HG03469 (cell line): Measurements from ENCODE around the gene PTPN14.

ENCODE experiments used
- ATAC-seq: cut with Tn5 transposase; IDR thresholded peaks from one replicate; pipeline ENCODE4 v1.9.1; 2021; ENCODE audit warnings: mild to moderate bottlenecking, moderate library complexity, moderate number of reproducible peaks; ENCODE audit not compliant: unreplicated experiment

The PTPN14 gene

DNA sequence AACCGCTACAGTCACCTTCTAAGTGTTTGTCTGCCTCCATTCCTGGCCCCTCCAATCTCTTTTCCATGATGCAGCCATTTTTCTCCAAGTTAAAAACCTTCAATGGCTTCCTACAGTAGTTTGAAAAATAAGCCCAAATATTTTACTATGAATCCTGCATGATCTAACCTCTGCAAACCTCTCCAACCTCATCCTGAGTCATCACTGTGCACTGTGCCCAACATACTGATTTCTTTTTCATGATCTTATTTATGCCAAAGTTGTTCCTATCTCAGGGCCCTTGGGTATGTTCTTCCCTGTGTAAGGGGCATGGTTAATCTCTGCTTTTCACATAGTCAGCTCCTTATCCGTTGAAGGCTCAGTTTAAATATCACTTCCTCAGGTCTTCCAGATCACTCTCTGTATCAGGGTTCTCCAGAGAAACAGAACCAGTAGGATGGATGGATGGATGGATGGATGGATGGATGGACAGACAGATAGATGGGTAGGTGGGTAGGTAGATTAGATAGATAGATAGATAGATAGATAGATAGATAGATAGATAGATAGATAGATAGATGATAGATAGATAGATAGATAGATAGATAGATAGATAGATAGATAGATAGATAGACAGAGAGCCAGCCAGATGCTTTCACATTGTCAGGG lies 18.1 kb upstream of the PTPN14 start:
- no peak for ATAC-seq

DNA sequence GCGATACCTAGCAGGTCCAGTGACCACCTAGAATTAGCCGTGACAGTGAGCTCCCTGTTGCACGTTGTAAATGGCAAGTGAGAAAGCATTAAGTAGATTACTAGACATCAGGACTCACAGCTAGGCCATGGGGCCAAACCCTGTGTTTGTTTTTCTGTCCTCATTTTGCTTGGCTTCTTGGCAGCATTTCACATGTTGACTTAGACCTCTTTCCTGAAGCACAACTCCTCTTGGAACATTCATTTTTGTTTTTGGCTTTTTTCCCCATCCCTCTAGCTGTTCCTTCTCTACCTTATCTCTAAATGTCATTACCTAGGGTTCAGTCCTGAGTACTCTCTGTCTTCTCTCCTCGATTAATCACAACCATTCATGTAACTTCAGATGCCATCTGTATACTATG lies 16.9 kb upstream of the PTPN14 start:
- no peak for ATAC-seq

DNA sequence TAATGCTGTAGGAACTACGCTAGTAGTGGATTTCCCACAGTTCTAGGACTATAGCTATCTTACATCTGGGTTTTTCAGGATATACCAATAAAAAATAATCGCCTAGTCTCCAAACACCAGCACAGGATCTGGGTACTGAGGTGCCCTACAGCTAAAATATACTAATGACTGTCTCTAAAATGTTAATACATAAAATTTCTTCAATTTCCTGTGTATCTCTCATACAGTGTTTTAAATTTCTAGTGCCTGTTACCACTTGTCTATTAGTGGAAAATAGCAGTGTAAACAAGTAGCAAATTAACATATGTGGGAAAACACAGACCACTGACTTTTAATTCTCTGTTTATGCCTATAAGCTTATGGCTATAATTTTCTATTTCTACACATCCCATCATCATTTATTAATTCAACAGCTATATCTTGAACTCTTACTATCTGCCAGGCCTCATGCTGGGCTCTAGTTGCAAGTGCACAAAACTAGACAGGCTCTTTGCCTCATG lies 16.1 kb upstream of the PTPN14 start:
- no peak for ATAC-seq

DNA sequence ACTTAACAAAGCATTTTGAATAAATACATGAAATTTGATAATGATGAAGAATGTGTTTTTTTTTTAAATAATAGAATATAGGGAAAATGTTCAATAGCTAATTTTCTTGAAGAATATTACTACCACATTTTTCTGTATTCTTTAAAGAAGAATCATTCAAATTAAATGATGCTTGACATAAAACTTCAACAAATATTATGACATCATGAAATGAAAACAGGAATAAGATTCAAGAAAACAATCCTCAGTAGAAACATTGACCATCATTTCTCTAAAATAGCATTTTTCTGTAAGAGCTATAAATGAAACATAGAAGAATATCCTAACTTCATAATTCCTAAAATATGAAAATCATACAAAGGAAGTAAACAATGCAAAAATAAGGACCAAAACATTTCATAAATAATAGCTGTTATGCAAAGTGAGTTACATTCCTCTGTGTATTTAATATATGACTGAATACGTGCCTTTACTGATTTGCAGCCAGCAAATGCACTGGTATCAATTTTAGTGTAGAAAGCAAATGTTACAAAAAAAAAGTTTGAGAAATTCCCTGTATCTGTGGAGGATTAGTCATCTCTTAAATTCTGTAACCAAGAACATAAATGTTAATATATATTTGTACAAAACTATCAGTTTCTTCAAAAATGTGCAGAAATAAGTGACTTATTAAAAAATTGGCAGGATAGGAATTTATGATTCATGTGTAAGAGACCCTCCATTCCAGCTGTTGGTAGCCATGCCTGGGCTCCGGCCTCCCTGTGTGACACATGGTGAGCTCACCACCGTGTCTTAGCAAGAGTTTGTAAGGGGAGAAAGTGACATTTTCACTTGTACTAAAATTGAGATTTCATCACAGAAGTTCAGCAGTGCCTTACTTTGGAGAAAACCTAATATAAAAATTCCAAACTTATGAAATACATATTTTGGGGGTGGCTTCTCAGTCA lies 15.0 kb upstream of the PTPN14 start:
- ATAC-seq, result no peak

DNA sequence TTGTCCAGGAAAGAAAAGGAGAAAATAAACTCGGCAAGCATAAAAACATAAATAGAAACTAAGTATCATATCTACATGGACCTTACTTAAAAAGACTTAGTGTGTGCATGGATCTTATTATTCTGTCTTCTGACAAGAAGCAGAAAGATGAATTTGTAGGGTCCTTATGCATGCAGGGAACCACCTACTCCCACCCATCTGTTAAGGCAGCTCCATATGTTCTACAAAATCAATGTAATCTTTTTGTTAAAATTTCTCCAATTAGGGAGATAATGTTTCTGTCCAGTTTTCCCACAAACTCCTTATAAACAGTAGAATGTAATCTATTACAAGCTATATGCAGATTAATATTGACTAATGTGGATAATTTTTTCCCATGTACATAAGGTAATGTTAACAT lies 13.9 kb upstream of the PTPN14 start:
- no peak for ATAC-seq

DNA sequence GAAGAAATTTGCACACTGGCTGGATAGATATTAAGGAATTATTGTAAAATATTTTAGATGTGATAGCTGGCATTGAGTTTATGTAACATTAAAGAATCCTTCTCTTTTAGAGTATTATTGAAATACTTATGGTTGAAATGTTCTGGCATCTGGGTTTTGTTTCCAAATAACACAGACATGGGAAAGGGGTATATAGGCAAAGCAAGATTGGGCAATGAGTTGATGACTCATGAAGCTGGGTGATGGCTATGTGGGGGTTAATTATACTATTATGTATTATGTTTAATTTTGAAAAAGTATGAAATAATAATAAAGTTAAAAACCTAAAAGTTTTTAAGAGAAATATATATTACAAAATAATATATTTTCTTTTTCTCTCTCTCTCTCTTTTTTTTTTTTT lies 12.5 kb upstream of the PTPN14 start:
- no peak for ATAC-seq

DNA sequence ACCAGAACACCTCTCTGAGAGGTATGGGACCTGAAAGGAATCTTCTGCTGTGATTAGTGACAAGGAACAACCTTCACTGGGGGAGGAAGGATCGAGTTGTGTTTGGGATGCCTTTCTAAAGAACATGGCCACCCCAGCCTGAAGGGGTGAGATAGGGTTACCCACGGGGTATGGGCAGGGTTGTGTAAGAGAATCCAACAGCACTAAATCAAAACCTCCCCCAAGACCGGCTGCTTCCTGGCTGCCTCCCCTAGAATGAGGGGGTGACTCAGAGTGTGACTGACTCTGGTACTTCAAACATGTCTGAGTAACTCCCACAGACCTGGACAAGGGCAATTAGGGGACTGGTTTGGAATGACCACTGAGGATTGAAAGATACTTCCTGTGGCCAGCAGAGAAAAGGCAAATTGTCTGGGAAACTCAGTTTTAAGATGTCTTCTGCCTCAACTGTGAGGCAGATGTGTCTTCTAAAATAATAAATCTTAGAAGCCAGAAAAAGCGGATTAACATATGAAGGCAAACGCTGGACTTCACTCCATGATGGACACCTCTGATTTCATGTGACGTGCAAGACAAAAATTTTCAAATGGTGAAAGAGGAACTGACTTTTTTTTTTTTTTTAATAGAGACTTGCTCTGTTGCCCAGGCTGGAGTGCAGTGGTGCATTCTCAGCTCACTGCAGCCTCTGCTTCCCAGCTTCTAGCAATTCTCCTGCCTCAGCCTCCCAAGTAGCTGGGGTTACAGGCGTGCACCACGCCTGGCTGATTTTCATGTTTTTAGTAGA lies 6.7 kb upstream of the PTPN14 start:
- ATAC-seq, result peak; percentile 51

DNA sequence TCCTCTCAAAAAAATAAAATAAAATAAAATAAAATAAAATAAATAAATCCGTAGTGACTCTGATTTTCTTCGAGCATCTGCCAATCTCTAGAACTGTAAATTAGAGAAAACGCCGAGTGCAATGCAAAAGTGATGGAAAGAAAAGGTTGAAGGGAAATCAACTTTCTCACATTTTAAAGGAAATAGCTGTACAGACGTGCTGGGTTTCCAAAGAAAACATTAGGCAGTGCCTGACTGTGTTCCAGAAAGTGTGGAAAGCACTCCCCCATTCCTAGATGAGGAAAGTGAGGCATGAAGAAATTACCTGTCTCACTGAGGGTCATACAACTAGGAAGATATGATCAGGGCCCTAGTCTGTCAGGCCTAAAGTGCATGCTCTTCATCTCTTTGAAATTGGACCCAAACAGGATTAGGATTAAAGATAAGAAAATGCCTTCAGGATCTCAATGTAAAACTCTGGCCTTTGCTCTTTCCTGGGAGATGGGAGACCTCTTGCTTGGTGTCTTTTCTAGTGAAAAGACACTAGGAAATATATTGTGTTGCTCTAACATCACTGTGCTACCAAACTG lies 1.8 kb upstream of the PTPN14 start:
- ATAC-seq, result no peak

DNA sequence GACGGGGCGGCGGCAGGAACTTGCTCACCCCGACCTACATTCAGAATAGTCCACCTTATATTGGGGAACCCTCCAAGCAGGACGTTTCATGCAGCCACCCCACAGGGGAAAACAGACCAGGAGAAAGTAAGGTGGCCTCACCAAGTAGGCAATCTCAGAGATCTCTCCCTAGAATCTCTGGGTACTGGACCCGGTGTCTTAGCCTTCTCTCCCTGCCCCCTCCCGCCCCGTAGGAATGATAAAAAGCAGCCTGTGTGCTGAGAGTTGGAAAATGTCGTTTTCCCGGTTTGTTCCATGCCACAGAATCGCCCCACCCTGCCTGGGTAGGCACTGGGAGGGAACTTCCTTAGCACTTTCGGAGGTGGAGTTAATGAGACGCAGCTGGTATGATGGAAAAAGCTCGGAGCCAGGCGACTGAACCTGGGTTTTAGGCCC lies 789 bp upstream of the PTPN14 start:
- no peak for ATAC-seq

DNA sequence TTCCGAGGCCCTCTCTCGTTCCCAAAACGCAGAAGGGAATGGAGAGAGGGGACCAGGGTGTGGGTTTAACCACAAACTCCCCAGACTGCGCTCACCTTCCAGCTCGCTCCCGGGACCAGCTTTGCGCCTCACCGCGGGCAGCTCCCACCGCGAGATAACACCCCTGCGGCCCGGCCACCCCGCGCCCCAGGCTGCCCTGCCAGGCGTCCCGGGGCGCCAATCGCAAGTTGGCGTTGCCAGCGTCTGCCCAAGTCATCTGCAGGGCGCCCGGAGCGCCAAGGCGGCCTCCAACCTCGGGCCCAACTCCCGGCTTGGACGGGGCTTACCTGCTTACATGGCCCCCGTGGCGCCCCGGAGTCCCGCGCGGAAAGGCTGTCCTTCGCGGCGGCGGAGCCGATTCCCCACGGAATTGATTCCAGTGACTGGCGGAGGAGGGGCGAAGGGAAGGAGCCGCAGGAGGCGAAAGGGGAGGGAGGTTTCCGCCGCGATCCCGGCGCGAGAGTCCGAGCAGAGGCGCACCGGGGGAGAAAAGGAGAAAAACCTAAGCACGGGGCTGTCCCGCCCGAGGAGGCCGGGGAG lies 456 bp downstream of the PTPN14 start:
- no peak for ATAC-seq

DNA sequence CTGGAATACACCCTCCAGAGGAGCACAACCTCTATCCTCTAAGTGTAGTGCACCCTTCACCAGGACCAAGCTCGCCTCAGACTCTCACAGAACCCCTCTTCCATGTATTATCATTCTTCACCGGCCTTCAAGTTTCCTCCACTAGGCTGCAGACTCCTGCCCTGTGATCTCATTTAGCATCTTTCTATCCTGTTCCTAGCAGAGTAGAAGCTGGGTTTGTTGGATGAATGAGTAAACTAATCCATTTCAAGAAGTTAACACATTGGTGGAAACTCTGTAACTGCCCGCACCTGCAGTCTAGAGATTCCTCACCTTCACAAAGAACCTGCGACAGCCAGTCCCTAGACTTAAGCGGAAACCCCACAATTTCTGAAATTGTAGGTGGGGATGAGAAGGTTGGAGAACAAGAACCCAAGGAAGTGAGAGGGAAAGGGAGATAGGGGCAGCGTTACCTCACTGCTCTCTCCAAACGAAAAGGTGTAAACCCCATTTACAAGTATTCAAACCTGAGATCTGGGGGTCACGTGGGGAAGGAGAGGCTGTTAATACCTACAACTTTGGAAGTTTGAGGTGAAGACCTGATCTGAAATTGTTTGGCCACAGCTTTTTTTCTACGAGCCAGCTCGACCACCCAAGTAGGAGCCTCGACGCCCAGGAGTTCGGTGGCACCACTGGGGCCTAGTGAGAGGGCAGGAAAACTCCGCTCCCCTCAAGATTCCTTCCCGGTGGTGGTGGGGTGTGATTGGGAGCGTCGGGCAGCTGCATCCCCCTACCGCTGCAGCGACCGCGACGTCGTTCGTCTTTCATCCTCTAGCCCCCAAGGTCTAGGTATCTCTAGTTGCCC lies 1.2 kb downstream of the PTPN14 start:
- no peak for ATAC-seq

DNA sequence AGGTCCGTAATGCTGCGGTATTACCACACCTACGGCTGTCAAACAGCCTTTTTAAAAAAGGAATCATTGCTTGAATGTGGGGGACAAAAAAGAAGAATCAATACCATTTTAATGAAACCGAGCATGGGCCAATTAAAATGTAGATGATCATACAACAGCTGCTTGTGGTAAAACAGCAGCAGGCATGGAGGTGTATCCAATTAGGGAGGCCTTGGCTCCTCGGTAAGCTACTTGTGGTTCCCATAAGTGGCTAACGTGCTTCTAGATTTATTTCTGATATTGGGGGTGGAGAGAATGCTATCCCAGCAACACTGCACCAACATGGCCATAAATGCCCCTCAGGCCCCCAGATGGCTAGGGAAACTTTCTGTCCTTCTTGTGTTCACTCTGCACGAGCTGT lies 1.8 kb downstream of the PTPN14 start:
- no peak for ATAC-seq

DNA sequence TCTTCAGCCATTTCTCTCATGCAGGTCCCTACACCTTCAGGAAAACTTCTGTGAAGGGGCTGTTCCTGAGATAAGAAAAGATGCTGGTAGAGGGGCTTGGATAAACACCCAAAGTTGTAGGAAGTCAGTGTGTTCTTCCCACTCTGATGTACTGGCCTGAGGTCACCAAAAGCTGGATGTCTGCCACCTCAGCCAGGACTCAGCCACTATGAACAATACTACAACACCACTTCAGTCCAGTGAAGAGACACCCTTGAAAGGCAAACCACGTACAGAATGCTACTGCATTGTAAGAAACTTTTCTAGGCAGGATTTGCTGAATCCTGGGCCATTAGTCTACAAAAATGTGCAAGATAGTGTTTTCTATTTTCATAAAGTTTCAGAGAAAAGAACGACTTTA lies 2.4 kb downstream of the PTPN14 start:
- no peak for ATAC-seq

DNA sequence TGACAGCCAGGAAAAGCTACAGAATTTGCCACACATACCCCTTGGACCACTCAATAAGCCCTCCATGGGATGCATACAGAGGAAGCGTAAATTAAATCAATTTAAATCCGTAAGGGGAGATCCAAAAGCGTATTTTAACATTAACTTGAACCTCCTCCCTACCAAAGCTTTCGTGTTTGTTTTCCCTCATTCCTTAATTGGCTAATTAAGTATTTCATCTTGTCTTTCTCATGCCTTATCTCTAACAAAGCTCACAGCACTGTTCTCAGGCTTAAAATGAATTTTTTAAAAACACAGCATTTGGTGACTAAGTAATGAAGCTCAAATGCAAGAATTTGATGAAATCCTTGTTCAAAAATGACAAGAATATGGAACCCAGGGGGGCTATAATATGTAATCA lies 3.1 kb downstream of the PTPN14 start:
- no peak for ATAC-seq

DNA sequence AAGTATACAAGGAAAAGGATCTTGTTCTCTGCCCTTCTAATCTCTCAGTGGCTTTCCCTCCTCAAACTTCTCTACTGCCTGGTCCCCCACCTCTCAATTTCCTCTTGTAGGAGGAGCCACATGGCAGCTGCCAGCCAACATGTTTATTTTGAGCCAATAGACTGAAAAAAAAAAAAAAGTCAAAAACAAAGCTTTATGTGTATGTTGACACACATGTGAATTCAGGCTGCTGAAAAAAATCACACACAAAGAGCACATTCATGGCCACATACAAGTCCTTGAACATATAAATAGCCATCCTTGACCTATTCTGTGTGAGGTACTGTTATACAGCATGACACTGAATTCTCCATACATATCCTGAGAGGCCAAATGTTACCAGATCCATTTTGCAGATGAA lies 3.7 kb downstream of the PTPN14 start:
- ATAC-seq, result no peak

DNA sequence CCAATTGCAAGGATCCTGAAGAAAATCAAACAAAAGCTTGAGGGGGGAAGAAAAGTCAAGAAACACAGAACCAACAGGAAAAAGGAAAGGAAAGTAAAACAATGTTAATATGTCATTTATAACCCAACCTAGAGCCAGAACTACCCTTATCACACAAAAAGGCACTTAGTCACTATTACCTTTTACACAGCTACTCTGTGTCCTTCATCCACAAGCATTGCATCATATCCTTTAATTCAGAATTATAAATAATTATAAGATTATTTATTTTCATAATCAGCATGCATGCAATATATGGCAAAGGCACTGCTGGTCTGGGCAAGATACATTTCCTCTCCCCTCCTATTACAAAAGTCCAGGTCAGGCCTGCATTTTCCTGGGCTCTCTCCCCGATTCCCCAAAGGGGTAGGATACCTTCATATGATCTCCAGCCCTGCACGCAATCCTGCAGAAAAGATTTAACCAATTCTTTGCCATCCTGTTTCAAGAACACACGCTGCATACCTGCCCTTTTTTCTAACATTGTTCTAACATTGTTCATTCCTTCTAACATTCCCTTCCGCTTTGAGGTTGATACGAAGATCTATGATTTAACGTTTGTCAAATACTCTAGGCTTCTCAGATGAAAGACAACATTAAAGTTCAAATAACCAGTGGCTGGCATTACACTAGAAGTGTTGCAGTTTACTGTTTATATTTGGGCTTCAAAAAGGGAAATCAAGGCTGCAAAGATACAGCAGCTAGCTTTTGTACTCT lies 4.3 kb downstream of the PTPN14 start:
- no peak for ATAC-seq

DNA sequence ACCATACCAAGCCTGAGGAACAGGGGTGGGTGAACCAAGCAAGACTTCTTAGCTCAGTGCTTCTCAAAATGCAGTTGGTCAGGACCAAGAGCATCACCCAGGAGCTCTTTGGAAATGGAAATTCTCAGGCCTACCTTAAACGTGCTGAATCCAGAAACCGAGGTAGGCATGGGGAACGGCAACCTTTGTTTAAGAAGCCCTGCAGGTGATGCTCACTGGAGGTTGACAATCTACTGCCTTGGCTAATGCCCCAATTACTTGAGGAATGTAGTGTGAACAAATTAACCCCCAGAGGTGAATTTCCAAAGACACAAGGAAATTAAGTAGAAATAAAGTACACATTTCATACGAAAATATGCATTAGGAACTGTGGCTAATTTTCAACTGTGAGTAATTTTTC lies 5.3 kb downstream of the PTPN14 start:
- no peak for ATAC-seq

DNA sequence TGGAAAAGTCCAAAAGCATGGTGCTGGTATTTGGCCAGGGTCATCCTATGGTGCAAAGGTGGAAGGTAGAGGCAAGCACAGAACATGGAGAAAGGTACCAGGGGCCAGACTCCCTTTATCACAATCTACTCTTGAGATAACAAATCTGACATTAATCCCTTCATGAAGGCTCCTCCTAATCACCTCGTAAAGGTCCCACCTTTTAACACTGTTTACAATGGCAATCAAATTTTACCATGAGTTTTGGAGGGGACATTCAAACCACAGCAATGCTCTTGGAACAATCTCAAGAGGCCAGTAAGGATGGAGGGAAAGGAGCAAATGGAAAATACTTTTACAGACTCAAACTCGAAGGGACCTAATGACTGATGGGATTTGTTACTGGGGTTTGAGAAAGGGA lies 6.1 kb downstream of the PTPN14 start:
- no peak for ATAC-seq

DNA sequence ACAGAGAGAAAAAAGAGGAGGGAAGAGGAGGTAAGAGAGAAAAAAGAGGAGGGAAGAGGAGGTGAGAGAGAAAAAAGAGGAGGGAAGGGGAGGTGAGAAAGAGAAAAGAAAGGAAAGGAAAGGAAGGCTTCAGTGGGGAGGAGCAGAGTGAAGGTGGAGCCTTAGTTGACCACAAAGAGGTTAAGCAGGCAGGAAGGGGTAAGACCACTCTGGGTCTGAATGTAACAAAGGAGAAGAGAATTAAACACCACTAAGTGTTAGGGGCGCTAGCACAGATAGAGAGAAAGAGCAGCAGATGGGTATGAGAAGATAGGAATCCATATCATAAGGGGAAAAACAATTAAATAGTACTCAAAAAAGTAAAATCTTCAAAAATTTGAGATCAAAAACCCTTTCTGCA lies 6.6 kb downstream of the PTPN14 start:
- ATAC-seq, result no peak
